Breast epithelium (tissue), 3 donors: Measurements from ENCODE around the gene CLECL1.

ENCODE experiments used
- CTCF ChIP-seq, 3 donors: fragments of 450-650 bp; IDR thresholded peaks; one replicate each; pipeline ENCODE4 v1.5.1; 2016 to 2017; ENCODE audit warnings: antibody characterized with exemption in 3 of 3, mild to moderate bottlenecking in 3 of 3, moderate library complexity in 3 of 3
- POLR2A ChIP-seq: fragments of 450-650 bp; IDR thresholded peaks from one replicate; pipeline ENCODE4 v1.6.1; 2016; ENCODE audit warnings: antibody characterized with exemption, mild to moderate bottlenecking, moderate library complexity
- POLR2AphosphoS5 ChIP-seq, 3 donors: sonication (generic); formaldehyde crosslinking; IDR thresholded peaks; one replicate each; pipeline ENCODE4 v1.6.1; 2017; ENCODE audit warnings: antibody characterized with exemption in 3 of 3

GRCh38 chr12:9763025-9763424 lies 30.1 kb upstream of the CLECL1 start:
- TF ChIP-seq POLR2A (no peak), POLR2AphosphoS5 (IDR thresholded peaks at IDR 0.05) (no peak), CTCF (IDR thresholded peaks at IDR 0.05) (no peak)
